ENCODE measurements around the gene KITLG. TPM values are rescaled to one million over a fixed set of nuclear protein-coding genes. Genes with fewer than 3 reads are reported as not detected.

The KITLG gene
- total and polyA plus RNA-seq, 2 of the 8 experiments (the other 6 are each of a cell fraction or from before 2014, with no cell fraction given) = 1.3 to 7.8 TPM

GRCh38 chr12:88472775-88473174, 107.5 kb downstream of the KITLG start:
- no peak overlapping the region for H3K56ac ChIP-seq (replicated peaks; ENCODE audit: insufficient read length, low read depth, low read length)
- no peak overlapping the region for H3K4me3 ChIP-seq (ENCODE audit: extremely low read depth in 1 of 4, insufficient read depth in 2 of 4, low read depth in 3 of 4, low read length in 4 of 4)
- H2BK5ac ChIP-seq (ENCODE audit: low read depth, low read length) = no peak overlapping the region
- FAIRE-seq = no peak
- no peak overlapping the region for H3K9ac ChIP-seq (replicated peaks in 1 of 4; ENCODE audit: extremely low read depth in 1 of 4, low read depth in 3 of 4, low read length in 3 of 4)
- no peak overlapping the region for H3K18ac ChIP-seq (ENCODE audit: extremely low read depth, low read length)
- no peak overlapping the region for H2AK5ac ChIP-seq (ENCODE audit: low read depth, low read length)
- no peaks in the 10 kb centered on the region for H4K20me1 ChIP-seq (replicated peaks in 1 of 2; ENCODE audit: control insufficient read depth in 1 of 2, insufficient read depth in 2 of 2, low read length in 2 of 2)
- peaks cover 2 to 4% of the 10 kb centered on the region in 2 experiments; a peak in 1 of 4 replicates for H3K9me3 ChIP-seq (ENCODE audit: insufficient read depth in 2 of 2, low read depth in 1 of 2, low read length in 1 of 2)
- H3K79me1 ChIP-seq (ENCODE audit: low read depth, low read length) = no peaks in the 10 kb centered on the region
- no peak overlapping the region for H2BK12ac ChIP-seq (ENCODE audit: low read depth, low read length)
- no peak overlapping the region for H2BK15ac ChIP-seq (ENCODE audit: low read length)
- H2BK120ac ChIP-seq (replicated peaks; ENCODE audit: low read depth, low read length) = no peak overlapping the region
- no peaks in the 10 kb centered on the region; a peak in 1 of 8 replicates for H3K36me3 ChIP-seq (ENCODE audit: control insufficient read depth in 2 of 4, insufficient read depth in 4 of 4, low read length in 3 of 4)
- WGBS, 2 experiments (ENCODE audit: extremely low coverage in 1 of 2, insufficient coverage in 1 of 2, insufficient read length in 1 of 2, insufficient replicate concordance in 2 of 2, low coverage in 1 of 2, low lambda C conversion rate in 2 of 2, missing lambda C conversion rate in 1 of 2) = 87% methylated on average over 3 of the region's 3 CpGs; no CpG with 5 or more reads in 1 of the 2 experiments
- H3K14ac ChIP-seq (ENCODE audit: insufficient read length) = no peak overlapping the region
- H3K4me1 ChIP-seq (replicated peaks in 1 of 4; ENCODE audit: control insufficient read depth in 3 of 4, insufficient read depth in 4 of 4, low read length in 3 of 4) = peaks cover 0 to 6% (median 4%) of the 10 kb centered on the region in 4 experiments; a peak in 4 of 7 replicates
- DNase-seq (ENCODE audit: low read depth in 1 of 2, low spot score in 2 of 2) = no peak
- no peaks in the 10 kb centered on the region for H3K23me2 ChIP-seq (ENCODE audit: low read depth, low read length)
- no peak overlapping the region for H4K91ac ChIP-seq (replicated peaks; ENCODE audit: insufficient read length, low read length)
- H3K4ac ChIP-seq (replicated peaks; ENCODE audit: insufficient read length, low read depth, low read length) = no peak overlapping the region
- H3K27ac ChIP-seq (ENCODE audit: low read depth, low read length) = no peak overlapping the region
- no peak for TF ChIP-seq NRF1 (IDR thresholded peaks at IDR 0.05; ENCODE audit: low read depth, low read length)
- TF ChIP-seq TCF12 (IDR thresholded peaks at IDR 0.05; ENCODE audit: low read depth, low read length) = no peak
- TF ChIP-seq SAP30 (IDR thresholded peaks at IDR 0.05; ENCODE audit: insufficient read depth, insufficient replicate concordance, low read length) = no peak
- TF ChIP-seq CHD1 (IDR thresholded peaks at IDR 0.05; ENCODE audit: low read depth, low read length) = no peak
- no peak for TF ChIP-seq TAF1 (IDR thresholded peaks at IDR 0.05; ENCODE audit: low read depth, low read length)
- no peak for TF ChIP-seq PHF8 (conservative IDR thresholded peaks at IDR 0.05; ENCODE audit: low read depth, low read length)
- no peaks in the 10 kb centered on the region for H3K27me3 ChIP-seq (replicated peaks in 1 of 4; ENCODE audit: control insufficient read depth in 3 of 4, extremely low read depth in 1 of 4, insufficient read depth in 3 of 4, low read length in 3 of 4)
- no peak overlapping the region for H2AFZ ChIP-seq (ENCODE audit: low read length)
- no peak overlapping the region for H2BK20ac ChIP-seq (ENCODE audit: low read length)
- no peaks in the 10 kb centered on the region for H3K79me2 ChIP-seq (ENCODE audit: control insufficient read depth in 1 of 2, insufficient read depth in 2 of 2, low read length in 2 of 2)
- no peak overlapping the region for H3K23ac ChIP-seq (ENCODE audit: insufficient read length)
- no peak overlapping the region for H4K5ac ChIP-seq (ENCODE audit: insufficient read length, low read depth, low read length)
- no peak overlapping the region for H4K8ac ChIP-seq (ENCODE audit: extremely low read depth, insufficient read depth, low read length)
- ChIA-PET POLR2A (ENCODE audit: partially characterized antibody) (no interaction called here), CTCF (ENCODE audit: partially characterized antibody) (interaction anchor here (1.0 kb wide), 1 partner anchor 15 kb away, joined by 3 read pairs; no protein-coding TSS in a partner anchor)
- no peak overlapping the region for H3K4me2 ChIP-seq (ENCODE audit: insufficient read depth in 1 of 2, low read depth in 2 of 2, low read length in 2 of 2)
